GM18870 (cell line): ENCODE data around the gene MAP4K5.

Experiments
- ATAC-seq: cut with Tn5 transposase; IDR thresholded peaks from one replicate; pipeline ENCODE4 v1.9.1; 2021; ENCODE audit warnings: moderate library complexity; ENCODE audit not compliant: unreplicated experiment

The MAP4K5 gene

DNA sequence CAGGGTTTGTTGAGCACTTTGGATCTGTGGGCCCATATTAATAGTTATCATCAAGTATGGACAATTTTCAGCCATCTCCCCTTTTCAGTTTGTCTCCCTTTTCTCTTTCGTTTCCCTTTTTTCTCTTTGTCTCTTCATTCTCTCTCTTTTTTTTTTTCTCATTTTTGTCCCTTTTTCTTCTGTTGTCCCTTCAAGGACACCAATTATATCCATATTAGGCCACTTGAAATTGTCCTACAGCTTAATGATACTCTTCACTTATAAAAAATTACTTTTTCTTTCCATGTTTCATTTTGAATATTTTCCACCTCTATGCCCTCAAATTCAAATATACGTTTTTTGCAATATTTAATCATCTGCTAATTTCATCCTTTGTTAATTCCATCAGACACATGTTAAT is 53.3 kb downstream of the MAP4K5 start:
- ATAC-seq: no peak

DNA sequence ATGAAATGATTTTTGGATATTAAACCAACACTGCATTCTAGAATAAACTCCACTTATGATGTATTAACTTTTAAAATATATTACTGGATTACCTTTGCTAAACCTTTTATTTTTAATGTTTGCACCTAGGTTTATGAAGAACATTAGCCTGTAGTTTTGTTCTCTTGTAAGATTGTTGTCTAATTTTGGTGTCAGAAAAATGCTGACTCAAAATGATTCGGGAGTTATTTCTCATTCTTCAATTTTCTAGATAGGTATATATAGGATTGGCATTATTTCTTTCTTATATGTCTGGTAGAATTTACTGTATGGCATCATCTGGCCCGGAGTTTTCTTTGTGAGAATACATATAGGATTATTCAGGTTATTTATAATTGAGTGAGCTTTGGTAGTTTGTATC is 54.6 kb downstream of the MAP4K5 start:
- no peak for ATAC-seq

GRCh38 chr14:50476134-50476533 is 56.2 kb downstream of the MAP4K5 start:
- ATAC-seq: no peak

- ATAC-seq: no peak
These were observed 56.9 kb downstream of the MAP4K5 start for GRCh38 chr14:50475460-50475859.

- ATAC-seq: no peak
These were observed 60.4 kb downstream of the MAP4K5 start for GRCh38 chr14:50471838-50472465.

GRCh38 chr14:50469982-50470381 is 62.4 kb downstream of the MAP4K5 start:
- no peak for ATAC-seq

GRCh38 chr14:50462111-50462510 is 70.3 kb downstream of the MAP4K5 start:
- ATAC-seq: no peak

GRCh38 chr14:50453869-50454268 is 78.5 kb downstream of the MAP4K5 start:
- ATAC-seq: no peak

GRCh38 chr14:50452979-50453705 is 79.2 kb downstream of the MAP4K5 start:
- ATAC-seq: no peak

GRCh38 chr14:50452296-50452695 is 80.1 kb downstream of the MAP4K5 start:
- no peak for ATAC-seq

DNA sequence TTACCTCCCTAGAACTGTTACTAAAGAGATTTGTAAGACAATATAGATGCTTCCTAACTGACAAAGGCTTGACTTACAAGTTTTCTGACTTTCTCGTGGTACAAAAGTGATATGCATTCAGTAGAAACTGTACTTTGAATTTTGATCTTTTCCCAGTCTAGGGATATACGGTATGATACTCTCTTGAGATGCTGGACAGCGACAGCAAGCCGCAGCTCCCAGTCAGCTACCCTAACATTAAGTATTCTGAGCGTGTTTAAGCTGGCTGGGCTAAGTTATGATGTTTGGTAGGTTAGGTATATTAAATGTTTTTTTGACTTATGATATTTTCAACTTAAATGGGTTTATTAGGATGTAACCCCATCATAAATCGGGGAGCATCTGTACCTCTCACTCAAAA is 80.5 kb downstream of the MAP4K5 start:
- ATAC-seq: no peak

DNA sequence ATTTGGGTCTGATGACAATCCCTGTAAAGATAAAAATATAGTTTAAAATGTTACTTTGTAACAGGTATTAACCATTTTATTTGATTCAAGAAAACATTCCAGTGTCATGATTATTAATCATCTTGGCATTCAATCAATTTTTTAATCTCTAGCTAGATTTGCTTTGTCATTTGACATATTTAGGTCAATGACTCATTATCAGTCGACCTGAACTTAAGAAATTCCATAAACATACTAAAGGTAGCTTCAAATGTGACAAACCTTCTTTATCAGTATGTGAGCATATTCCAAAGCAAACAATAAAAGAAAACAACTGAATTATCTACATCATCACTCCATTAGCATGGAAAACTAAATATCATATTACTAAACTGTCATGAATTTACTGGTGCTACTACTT is 84.9 kb downstream of the MAP4K5 start:
- ATAC-seq: no peak

DNA sequence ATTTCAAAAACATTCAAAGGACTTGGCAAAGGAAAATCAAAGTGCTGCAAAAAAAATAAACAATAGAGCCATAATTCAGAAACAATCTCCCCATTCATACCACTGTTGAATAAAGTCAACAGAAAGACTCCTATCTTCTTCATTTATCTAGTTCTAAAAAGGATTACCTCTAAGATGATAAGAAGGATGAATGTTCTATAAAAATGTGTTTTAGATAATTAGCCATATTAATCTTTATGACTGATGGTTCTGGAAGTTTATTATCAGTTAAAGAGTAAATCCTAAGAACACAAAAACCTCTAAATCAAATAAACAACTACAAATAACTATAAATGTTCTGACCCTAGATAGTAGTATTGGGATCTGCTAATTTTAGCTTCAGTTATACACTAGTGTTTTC is 97.8 kb downstream of the MAP4K5 start:
- ATAC-seq: no peak

- no peak for ATAC-seq
These were observed 100.2 kb downstream of the MAP4K5 start for GRCh38 chr14:50432131-50432530.

GRCh38 chr14:50425816-50426215 is 106.6 kb downstream of the MAP4K5 start:
- no peak for ATAC-seq

GRCh38 chr14:50425105-50425504 is 107.3 kb downstream of the MAP4K5 start:
- no peak for ATAC-seq

GRCh38 chr14:50423529-50423928 is 108.8 kb downstream of the MAP4K5 start:
- no peak for ATAC-seq

DNA sequence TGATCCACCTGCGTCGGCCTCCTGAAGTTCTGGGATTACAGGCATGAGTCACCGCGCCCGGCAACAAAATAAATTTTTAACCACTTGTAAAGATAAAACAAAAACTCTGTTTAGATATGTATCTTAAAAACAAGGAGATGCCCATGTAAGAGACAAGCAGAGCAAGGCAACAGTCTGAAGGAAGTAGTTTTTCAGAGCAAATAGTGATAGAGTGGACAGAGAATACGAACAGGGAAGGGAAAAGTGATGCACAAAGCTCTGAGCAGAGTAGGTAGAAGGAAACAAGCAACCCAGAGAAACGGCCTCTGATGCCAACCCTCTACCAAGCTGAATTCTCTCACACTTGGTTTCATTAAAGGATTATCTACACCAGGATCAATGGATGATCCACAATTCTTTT is 110.9 kb downstream of the MAP4K5 start:
- no peak for ATAC-seq

DNA sequence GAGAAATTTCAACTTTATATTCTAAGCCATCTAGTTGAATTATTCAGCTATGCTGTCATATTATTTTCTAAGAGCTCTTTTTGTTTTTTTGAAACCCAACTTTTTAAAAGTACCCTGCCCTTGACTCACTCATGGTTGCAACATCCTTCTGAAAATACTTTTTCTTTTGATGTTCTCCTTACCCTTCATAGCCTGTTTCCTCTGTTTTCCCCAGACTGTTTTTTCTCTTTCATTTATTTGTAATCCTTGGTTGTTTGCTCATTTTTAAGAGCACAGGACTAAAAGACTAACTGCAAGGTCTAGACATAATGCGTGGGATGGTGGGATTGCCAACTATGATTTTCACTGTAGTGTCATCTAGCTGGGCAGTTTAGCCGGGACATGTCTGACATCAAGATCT is 114.5 kb downstream of the MAP4K5 start:
- ATAC-seq: no peak

DNA sequence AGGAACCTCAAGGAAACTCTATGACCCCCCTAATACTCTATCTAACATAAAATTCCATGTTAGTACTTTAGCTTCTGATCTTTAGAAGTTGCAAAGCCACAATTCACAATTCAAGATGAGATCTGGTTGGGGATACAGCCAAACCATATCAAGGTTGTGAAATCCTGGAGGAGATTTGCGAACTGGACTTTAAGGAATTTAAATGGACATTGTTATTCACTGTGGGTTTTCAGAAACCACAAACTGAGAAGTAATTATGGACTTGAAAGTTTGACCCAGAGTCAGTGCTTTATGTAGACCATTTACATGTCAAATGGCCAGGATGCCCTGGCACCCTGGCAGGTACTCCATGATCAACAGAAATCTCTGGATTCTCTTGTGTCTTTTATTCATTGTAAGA is 121.4 kb downstream of the MAP4K5 start:
- ATAC-seq: no peak

DNA sequence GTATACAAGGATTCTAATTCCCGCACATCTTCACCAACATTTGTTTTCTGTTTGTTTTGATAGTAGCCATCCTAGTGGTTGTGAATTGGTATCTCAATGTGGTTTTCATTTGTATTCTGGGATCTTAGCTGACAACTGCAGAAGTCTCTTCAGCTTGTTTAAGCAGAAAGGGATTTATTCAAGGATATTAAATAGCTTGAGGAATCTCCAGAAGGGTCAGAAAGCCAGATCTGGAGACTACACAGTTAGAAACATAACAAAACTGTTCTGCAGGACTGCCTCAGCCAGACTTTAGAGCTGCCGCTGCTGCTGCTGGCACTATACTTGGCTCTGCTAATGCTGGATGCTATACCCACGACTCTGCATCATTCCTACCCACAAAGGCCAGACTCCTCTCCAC is 122.3 kb downstream of the MAP4K5 start:
- ATAC-seq: no peak

- no peak for ATAC-seq
These were observed 125.1 kb downstream of the MAP4K5 start for GRCh38 chr14:50407111-50407812.
